Retinal pigment epithelial cell (primary cell): ENCODE results near the gene CNMD.

ENCODE experiments used
- DNase-seq: peaks from one replicate; pipeline ENCODE4 v3.0.0-alpha.2; 2010; ENCODE audit warnings: low read depth
- H3K4me3 ChIP-seq: 2 replicates; pipeline ENCODE4 v1.5.1; 2011; ENCODE audit warnings: mild to moderate bottlenecking, low read length, control low read depth, moderate library complexity
- CTCF ChIP-seq: conservative IDR thresholded peaks from 2 replicates; pipeline ENCODE4 v1.5.1; 2011; ENCODE audit warnings: low read depth, low read length, control low read depth, inconsistent platforms

Gene CNMD

DNA sequence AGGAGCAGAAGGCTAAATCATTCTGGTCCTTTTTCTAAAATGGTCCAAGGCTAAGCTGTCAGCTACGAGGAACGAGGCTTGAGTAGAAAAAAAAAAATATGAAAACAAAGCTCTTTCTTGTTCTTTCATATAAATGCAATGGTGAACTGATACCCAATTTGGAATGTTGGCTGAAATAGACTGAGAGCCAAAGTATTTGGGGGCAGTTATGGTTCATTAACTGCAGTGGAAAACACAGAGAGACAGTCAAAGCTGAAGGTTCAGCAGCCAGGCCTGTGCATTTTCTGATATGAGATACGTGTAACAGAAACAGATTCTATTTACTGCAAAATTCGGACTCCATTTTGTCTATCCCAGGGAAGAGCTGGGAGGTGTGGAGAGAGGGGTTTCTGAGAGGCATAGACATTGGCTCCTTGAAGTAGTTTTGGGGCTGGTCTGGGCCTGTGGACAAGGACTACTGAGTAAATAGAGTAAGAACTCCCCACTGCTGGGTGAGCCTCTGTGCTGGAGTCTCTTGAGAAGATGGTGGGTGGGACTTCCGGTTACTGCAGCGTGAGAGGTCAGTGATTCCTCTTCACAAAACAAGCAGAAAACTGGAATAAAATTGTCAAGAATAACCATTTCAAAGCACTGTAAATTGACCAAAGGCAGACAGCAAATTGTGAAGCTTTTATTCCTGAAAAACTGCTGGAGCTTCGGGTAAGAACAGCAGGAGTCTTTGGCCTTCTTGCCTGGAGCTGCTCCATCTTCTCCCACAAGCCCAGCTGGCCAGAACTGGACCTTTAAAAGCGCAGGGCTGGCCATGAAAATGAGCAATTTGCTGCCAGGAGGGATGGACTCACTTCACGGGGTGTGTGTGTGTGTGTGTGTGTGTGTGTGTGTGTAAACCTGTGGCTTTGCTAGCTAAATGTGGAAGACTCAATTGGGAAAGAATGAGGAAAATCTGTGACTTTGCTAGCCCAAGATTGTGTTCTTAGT is 43.1 kb upstream of the CNMD start:
- DNase-seq = no peak
- no peak for TF ChIP-seq CTCF
- no peak overlapping the region for H3K4me3 ChIP-seq

DNA sequence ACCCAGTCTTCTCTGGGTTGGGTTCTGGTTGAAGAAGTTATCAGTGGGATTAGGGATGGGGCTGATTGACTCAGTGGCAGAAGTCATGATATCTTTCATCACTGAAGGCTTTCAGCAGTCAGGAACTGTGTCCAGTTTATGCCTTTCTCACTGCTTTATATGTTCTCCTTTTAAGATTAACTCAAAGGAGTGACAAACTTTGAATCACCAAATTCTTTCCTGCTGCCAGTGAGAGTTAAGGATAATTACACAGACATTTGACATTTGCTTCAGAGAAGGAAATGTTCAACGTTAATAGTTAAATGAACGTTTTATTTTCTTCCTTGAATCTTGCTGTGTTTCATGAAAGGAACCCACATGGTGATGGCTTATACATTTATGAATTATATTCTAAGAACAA is 41.0 kb upstream of the CNMD start:
- DNase-seq = no peak
- H3K4me3 ChIP-seq = no peak overlapping the region
- no peak for TF ChIP-seq CTCF

GRCh38 chr13:52780092-52780491 is 40.5 kb upstream of the CNMD start:
- no peak for DNase-seq
- TF ChIP-seq CTCF = no peak
- H3K4me3 ChIP-seq = no peak overlapping the region

DNA sequence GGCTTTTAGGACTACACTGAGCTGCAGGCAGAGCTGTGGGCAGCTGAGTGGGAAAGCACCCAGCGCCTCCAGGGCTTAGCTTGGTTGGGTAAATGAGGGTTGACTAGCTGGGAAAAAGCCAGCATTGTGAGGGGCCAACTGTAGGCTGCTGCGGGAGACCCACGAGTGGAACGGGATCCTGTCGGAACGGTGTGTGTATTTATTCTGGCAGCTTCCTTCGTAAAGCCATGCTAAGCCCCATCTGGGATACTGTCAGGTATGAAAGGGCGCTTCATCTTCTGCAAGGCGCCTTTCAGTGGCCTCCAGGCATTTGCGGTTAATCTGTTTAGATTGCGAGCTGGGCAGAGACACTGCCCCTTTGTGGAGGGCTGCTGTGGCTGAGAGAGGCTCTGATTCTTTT is 39.5 kb upstream of the CNMD start:
- no peak for DNase-seq
- TF ChIP-seq CTCF = no peak

DNA sequence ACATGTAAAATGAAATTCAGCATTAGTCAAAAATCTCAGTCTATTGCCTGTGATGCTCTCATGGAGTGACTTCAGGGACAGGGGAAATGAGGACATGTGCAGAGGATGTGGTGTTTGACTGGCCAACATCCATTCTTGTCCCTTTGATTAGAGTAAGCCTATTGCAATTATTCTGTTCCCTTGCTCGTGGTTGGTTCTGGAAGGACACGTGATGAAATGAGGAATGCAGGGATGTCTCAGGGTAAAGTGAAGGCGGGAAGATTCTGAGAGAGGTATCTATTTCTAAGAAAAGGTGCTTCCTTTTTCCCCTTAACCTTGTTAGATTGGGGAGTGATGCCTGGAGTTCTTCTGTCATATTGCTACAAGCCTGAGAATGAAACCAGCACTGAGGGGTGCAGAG is 37.1 kb upstream of the CNMD start:
- TF ChIP-seq CTCF = no peak
- DNase-seq = no peak
- H3K4me3 ChIP-seq = no peak overlapping the region

More for the DNA sequence above, 39.5 kb upstream of the CNMD start:
- no peak overlapping the region for H3K4me3 ChIP-seq

- no peak for TF ChIP-seq CTCF
- no peak overlapping the region for H3K4me3 ChIP-seq
- no peak for DNase-seq
These were observed 35.9 kb upstream of the CNMD start for GRCh38 chr13:52775511-52775910.

DNA sequence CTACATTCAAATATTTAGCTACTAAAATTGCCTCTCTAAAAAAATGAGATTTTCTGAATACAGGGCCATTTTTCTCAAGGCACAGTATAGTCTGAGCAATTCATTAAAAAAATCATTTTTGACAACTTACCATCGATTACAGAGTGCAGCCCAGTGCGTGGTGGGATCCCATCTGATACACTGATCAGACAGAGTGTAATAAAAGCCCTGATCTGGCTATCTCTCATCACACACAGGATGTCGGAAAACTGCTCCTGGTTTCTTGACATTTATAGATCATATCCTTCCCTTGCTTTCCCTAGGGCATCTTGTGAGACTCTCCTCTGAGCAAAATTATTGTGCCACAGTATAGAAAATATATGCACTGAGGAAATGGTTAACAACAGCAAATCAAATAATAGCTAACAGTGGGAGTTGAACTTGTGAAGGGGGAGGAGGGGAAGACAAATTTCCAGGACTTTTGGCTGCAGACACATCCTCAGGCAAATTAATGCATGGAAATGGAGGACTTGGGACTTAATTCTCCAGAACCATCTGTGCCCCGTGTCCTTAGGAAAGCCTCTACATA is 28.4 kb upstream of the CNMD start:
- no peak for DNase-seq
- no peak overlapping the region for H3K4me3 ChIP-seq
- no peak for TF ChIP-seq CTCF
